A673 (cell line): ENCODE measurements around the gene C12orf42.

Source experiments
- EZH2 ChIP-seq: fragments of 200-600 bp; sonication (generic); IDR thresholded peaks from 2 replicates; pipeline ENCODE4 v1.6.1; 2017; ENCODE audit warnings: borderline replicate concordance, low read depth, mild to moderate bottlenecking, mixed read lengths, antibody characterized with exemption, low read length; ENCODE audit not compliant: poor library complexity, severe bottlenecking
- TF ChIP-seq, protein P1 (sequence below): fragments of 300-800, 200-600 bp; sonication (generic); conservative IDR thresholded peaks from 2 replicates; pipeline ENCODE4 v1.5.1; 2017; ENCODE audit warnings: low read depth, mild to moderate bottlenecking, antibody characterized with exemption, low read length, moderate library complexity, mixed read lengths

DNA sequence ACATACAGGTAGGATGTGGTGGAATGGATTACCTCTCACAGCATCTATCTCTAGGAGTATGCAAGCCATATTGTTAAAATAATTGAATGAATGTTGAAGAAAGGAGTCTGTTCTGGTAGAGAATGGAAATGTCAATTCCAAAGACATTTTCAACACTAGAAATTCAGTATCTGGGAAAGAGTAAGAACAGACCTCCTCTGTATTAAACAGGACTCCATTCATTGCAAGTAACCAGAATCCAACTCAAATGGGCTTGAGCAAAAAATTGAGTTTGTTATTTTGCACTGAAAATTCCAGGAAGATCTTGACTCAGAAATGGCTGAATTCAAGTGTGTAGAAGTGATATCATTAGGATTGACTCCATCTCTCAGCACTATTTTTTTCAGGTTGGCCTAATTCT, 168.1 kb downstream of the C12orf42 start:
- TF ChIP-seq, protein P1, sequence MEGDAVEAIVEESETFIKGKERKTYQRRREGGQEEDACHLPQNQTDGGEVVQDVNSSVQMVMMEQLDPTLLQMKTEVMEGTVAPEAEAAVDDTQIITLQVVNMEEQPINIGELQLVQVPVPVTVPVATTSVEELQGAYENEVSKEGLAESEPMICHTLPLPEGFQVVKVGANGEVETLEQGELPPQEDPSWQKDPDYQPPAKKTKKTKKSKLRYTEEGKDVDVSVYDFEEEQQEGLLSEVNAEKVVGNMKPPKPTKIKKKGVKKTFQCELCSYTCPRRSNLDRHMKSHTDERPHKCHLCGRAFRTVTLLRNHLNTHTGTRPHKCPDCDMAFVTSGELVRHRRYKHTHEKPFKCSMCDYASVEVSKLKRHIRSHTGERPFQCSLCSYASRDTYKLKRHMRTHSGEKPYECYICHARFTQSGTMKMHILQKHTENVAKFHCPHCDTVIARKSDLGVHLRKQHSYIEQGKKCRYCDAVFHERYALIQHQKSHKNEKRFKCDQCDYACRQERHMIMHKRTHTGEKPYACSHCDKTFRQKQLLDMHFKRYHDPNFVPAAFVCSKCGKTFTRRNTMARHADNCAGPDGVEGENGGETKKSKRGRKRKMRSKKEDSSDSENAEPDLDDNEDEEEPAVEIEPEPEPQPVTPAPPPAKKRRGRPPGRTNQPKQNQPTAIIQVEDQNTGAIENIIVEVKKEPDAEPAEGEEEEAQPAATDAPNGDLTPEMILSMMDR, result no peak
- no peak for TF ChIP-seq EZH2
